HG02852 (cell line): Measurements from ENCODE around the gene C11orf42.

ENCODE experiments used
- ATAC-seq: cut with Tn5 transposase; IDR thresholded peaks from one replicate; pipeline ENCODE4 v1.9.1; 2021; ENCODE audit warnings: mild to moderate bottlenecking, moderate library complexity; ENCODE audit not compliant: unreplicated experiment

Gene C11orf42

GRCh38 chr11:6251990-6252473 lies 46.7 kb downstream of the C11orf42 start:
- no peak for ATAC-seq

- peak; percentile 85 for ATAC-seq
These were observed 47.8 kb downstream of the C11orf42 start for GRCh38 chr11:6253197-6253596.

GRCh38 chr11:6258141-6258540 lies 52.8 kb downstream of the C11orf42 start:
- ATAC-seq = no peak

GRCh38 chr11:6258571-6259081 lies 53.3 kb downstream of the C11orf42 start:
- ATAC-seq = no peak

- no peak for ATAC-seq
These were observed 54.9 kb downstream of the C11orf42 start for GRCh38 chr11:6260207-6260726.
